GM19099 (cell line): ENCODE data around the gene ANO6.

ENCODE experiments used
- POLR2A ChIP-seq: IDR thresholded peaks from 3 replicates; pipeline ENCODE4 v1.6.1; 2011; ENCODE audit warnings: low read depth; ENCODE audit not compliant: insufficient read length; ENCODE audit errors: extremely low read depth

ANO6 gene

GRCh38 chr12:45331552-45331951 lies 115.7 kb downstream of the ANO6 start:
- TF ChIP-seq POLR2A = no peak

- TF ChIP-seq POLR2A = no peak
Observed at GRCh38 chr12:45334396-45334795, 118.5 kb downstream of the ANO6 start.

- TF ChIP-seq POLR2A = no peak
Observed at GRCh38 chr12:45336331-45336730, 120.4 kb downstream of the ANO6 start.

- no peak for TF ChIP-seq POLR2A
Observed at GRCh38 chr12:45336762-45337596, 121.1 kb downstream of the ANO6 start.

GRCh38 chr12:45337835-45338234 lies 121.9 kb downstream of the ANO6 start:
- TF ChIP-seq POLR2A = no peak

GRCh38 chr12:45338272-45338671 lies 122.4 kb downstream of the ANO6 start:
- no peak for TF ChIP-seq POLR2A

GRCh38 chr12:45339035-45339434 lies 123.1 kb downstream of the ANO6 start:
- TF ChIP-seq POLR2A = no peak

GRCh38 chr12:45342171-45342570 lies 126.3 kb downstream of the ANO6 start:
- no peak for TF ChIP-seq POLR2A

- no peak for TF ChIP-seq POLR2A
Observed at GRCh38 chr12:45342848-45343247, 127.0 kb downstream of the ANO6 start.

- TF ChIP-seq POLR2A = no peak
Observed at GRCh38 chr12:45343269-45344051, 127.6 kb downstream of the ANO6 start.

- no peak for TF ChIP-seq POLR2A
Observed at GRCh38 chr12:45348311-45348710, 132.4 kb downstream of the ANO6 start.

- no peak for TF ChIP-seq POLR2A
Observed at GRCh38 chr12:45348986-45349385, 133.1 kb downstream of the ANO6 start.

- TF ChIP-seq POLR2A = no peak
Observed at GRCh38 chr12:45349916-45350315, 134.0 kb downstream of the ANO6 start.

- no peak for TF ChIP-seq POLR2A
Observed at GRCh38 chr12:45350861-45351260, 135.0 kb downstream of the ANO6 start.

- no peak for TF ChIP-seq POLR2A
Observed at GRCh38 chr12:45351921-45352670, 136.2 kb downstream of the ANO6 start.
